HL-60/S4 (cell line): ENCODE results near the gene HGS.
"Not testable (repeated sequence)": the region's sequence is repeated elsewhere in the genome, so short reads cannot be mapped to it uniquely, and the experiment has no call there.

Experiments used
- in situ Hi-C: fragments of 300-500 bp; cut with MboI; formaldehyde crosslinking; loops from 2 replicates; pipeline ENCODE4 v1.14.3; 2022; ENCODE audit warnings: low sequenced_read_pairs

The HGS gene

DNA sequence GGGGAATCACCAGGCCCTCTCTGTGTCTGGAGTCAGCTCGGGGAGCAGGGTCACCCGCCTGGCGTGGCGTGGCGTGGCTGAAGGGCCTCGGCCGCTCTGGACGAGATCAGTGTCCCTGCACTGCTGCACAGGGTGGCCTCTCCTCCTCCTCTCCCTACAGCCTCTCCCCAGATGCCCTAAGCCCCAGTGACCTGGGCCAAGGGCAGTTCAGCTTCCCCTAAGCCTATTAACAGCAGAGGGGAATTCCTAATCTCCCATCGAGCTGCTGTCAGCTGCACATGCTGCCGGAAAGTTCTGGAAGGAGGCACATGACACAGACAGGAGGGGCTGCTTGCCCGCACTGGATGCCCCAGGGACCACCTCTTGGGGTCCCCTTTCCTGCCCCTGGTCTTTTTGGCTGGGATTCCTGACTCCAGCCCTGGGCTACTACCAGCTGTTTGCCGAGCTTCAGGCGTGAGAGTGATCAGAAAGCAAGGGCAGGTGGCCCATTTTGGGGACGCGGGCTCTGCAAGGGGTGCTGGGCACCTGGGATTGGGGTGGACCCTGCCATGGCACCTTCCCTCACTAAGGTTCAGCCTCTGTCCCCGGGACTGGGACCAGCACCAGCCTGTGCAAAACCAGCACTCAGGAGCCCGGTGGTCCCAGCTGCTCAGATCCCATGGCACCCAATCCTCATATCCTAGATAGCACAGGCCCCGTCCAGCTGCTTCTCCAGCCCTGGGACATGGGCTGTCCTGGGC is 28.3 kb upstream of the HGS start:
- in situ Hi-C loops, result no loop called here

DNA sequence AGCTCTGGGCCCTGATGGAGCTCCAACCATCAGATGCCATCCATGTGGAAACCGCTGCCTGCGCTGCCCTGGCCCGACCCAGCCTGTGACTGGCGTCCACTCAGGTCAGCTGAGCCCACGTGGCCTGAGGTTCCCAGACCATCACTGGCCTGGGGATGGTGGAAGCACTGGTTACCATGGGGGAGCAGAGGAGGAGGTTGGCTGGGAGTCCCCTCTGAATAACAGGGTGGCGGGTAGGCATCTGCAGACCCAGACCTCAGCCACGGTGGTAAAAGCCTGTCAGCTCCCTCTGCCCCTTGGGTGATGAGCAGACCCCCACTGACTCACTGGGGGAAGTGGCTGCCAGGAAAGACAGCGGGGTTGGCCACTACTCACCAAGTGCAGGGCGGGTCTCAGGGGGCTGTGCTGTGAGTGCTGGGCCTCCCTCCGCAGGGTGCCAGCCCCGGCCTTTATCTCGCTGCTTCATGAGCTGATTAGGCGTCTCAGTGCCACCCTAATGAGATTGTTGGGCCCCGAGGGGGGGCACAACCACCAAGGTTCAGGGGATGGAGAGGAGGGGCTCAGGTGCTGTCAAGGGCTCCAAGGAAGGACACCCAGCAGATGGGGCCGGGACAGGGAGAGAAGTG is 27.6 kb upstream of the HGS start, which contains the start of gene PDE6G:
TSS of gene PDE6G (minus strand) at position 425 of the 626 bp plus-strand sequence. CDS start 3,237 bp downstream, outside the sequence.
- in situ Hi-C loops, result no loop called here

DNA sequence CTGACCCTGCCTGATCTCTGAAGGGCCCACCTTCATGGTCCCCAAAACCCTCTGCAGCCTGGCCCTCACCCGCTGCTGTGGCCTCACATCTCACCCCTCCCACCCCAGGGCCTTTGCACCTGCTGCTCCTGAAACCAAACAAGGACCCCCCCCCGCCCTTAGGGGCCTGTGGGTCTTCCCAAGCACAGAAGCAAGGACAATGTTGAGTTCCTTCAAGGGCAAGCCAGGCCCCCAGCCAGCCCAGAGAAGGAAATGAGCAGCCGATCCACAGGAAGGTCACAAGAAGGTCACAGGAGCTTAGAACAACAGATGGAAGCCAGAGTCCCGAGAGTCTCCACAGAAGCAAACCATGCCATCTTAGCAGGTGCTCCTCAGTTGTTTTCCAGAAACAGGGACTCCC is 27.0 kb upstream of the HGS start:
- in situ Hi-C loops, result no loop called here

DNA sequence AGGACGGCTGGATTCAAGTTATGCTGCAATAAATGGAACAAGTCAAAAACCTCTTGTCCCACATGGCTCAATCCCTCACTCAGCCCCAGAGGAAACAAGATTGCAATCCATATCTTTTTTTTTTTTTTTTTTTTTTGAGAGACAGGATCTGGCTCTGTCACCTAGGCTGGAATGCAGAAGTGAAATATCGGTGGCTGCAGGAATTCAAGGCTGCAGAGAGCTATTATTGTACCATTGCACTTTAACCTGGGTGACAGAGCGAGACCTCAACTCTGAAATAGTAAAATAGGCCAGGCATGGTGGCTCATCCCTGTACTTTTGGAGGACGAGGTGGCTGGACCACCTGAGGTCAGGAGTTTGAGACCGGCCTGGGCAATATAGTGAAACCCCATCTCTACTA is 24.8 kb upstream of the HGS start:
- in situ Hi-C loops, result no loop called here

DNA sequence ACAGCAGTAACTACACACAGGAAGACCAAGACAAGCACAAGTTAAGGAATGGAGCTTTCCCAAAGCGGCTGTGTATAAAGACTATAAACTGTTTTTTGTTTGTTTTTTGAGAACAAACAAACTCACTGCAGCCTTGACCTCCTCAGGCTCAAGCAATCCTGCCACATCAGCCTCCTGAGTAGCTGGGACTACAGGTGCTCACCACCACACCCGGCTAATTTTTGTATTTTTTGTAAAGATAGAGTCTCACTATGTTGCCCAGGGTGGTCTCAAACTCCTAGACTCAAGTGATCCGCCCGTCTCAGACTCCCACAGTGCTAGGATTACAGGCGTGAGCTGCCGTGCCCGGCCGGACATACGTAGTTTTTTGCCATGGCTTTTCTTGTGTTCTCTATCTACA is 23.4 kb upstream of the HGS start:
- in situ Hi-C loops, result no loop called here

DNA sequence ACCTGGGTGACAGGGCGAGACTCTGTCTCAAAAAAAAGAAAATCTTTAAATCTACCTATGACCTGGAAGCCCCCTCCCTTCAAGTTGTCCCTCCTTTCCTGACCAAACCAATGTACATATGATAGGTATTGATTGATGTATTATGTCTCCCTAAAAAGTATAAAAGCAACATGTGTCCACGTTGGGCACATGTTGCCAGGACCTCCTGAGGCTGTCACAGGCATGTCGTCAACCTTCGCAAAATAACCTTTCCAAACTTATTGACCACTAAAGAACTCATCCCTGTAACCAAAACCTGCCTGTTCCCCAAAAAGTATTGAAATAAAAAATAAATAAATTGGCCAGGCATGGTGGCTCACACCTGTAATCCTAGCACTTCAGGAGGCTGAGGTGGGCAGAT is 21.8 kb upstream of the HGS start:
- in situ Hi-C loops, result no loop called here

DNA sequence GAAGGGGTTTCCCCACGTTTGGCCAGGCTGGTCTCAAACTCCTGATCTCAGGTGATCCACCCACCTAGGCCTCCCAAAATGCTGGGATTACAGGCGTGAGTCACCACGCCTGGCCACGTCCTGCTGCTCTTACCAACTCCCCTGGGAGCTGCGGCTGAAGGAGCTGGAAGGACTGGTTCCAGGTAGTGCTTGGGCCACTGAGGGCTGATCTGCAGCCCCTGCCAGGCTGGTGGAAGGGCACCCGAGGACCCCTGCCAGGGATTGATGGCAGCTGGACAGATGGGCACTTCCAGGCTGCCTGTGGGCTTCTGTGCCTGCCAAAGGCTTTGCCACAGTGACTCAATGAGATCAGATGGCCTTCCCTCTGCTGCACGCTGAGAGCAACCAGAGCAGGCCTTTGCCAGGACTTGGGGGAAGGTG is 19.8 kb upstream of the HGS start:
- in situ Hi-C loops, result no loop called here

DNA sequence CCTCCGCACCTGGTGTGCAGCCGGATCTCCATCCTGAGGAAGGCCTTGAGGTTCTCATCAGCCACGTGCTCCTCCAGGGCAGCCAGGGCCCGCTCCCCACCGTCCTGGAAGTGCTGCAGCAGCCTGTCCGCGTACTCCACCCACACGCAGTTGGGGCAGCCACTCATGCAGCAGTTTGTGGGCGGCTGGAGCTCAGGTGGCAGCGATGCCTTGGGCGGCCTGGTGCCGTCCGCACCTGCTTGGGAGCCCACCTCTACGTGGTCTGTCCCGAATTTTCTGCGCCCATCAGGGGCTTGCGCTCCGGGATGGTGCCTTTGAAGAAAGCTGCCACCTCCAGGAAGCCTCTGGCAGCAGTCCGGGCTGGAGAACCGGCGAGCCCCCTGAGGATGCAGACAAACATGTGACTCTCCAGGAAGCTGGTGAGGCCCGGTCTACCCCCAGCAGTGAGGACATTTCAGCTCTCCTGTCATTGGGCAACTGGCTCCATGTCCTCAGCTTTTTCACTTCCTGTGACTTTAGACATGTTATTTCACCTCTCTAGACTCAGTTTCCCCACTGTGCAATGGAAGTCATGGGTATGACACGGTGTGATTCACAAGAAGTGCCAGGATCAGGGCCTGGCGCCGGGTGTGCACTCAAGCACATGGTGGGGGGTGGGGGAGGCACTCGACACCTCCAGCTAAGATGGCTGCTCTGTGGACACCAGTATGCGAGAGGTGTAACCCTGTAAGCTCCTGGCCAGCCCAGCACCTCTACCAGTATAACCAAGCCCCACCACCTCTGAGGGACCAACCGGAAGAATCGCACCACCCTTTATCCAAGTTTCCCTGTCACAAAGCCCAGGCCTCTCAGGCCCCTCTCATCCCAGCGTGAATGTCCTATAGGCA is 18.4 kb upstream of the HGS start:
- in situ Hi-C loops, result no loop called here

DNA sequence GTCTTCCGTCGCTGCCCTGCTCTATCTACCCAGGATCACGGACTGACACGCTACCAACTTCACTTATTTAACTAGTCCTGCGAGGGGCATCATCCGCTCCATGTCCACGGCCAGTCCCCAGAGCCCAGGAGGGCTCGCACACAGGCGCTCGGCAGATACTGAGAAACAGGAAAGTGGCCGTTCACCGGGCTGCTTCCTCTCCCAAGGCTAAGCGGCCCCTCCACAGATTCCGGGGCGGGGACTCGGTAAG is 17.8 kb upstream of the HGS start:
- in situ Hi-C loops, result no loop called here

DNA sequence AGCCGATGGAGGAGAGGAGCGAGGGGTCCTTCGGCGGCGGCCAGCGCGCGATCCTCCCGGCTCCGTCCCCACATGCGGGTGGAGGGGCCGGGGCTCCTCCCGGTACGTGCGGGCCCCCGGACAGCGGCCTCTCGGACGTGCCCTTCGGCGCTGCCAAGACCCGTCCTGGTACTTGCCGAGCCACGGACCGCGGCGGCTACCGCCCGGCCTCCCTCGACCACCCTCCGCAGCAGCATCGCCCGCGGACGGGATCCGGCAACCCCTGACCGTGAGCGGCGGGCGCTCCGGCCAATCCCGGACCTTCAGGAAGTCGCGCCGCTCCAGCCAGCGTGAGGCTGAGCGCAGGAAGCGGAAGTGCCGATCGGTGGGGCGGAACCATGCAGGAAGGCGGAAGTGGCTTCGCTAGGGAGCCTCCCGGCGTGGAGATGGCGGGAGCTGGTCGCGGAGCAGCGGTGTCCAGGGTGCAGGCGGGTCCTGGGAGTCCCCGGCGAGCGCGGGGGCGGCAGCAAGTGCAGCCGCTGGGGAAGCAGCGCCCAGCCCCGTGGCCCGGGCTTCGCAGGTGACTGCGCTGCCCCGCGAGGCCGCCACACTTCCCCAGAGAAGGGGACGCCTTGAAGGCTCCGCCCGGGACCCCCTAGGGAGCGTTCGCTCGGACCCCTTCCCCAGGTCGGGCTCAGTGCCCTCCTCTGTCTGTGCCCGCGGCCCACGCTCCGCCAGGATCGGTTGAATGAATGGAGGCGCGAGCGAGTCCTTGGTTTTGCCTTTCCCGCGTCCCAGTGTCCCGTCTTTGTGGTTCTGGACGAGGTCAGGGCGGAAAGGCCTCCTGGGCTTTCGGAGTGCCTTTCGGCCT is 17.2 kb upstream of the HGS start, which contains the start of the genes CCDC137 and OXLD1:
TSS of gene CCDC137 (plus strand) at position 396 of the 850 bp plus-strand sequence. CDS start at position 426, 30 bp downstream.
TSS of gene OXLD1 (minus strand) at position 264 of the 850 bp plus-strand sequence. CDS start at position 236, 28 bp downstream.
- in situ Hi-C loops, result no loop called here

DNA sequence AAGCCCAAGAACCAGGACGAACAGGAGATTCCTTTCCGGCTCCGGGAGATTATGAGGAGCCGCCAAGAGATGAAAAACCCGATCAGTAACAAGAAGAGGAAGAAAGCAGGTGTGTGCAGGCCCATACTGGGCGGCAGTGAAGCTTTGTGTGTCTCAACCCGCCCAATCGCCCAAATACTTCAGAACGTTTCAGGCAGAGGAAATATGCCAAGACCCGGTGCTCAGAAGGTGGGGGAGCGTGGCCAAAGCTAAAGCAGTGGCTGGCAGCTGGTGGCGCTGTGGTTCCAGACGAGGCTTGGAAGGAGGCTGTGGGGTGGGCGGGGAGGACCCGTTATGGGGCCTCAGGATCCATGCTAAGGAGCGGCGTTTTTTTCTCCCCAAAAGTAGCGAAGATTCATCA is 16.1 kb upstream of the HGS start:
- in situ Hi-C loops, result no loop called here

DNA sequence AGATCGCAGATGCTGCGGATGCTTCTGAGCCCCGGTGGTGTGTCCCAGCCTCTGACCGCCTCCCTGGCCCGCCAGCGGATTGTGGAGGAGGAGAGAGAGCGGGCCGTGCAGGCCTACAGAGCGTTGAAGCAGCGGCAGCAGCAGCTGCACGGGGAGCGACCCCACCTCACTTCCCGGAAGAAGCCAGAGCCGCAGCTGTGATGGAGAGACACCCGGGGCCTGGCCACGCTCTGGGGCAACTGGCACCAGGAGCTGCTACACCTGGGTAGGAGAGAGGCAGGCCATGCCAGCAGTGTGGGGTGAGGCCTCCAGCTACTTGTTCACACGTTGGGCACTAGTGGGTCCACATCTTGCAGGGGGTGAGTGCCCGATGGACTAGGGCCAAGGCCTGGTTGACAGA is 11.3 kb upstream of the HGS start:
- in situ Hi-C loops, result no loop called here

DNA sequence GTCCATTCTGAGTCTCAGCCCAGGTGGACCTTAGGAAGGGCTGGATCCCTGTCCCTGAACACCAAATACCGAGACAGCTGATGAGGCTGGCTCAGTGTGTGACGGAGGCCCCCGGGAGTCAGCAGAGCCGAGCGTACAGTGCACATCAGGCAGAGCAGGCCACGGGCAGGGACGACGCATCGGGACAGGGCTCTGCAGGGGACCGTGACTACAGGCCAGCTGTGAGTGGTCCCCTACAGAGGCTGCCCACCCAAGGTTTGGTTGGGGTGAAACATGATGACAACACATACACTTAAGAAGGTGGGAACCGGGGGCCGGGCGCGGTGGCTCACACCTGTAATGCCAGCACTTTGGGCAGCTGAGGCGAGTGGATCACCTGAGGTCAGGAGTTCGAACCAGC is 10.9 kb upstream of the HGS start:
- in situ Hi-C loops, result no loop called here

DNA sequence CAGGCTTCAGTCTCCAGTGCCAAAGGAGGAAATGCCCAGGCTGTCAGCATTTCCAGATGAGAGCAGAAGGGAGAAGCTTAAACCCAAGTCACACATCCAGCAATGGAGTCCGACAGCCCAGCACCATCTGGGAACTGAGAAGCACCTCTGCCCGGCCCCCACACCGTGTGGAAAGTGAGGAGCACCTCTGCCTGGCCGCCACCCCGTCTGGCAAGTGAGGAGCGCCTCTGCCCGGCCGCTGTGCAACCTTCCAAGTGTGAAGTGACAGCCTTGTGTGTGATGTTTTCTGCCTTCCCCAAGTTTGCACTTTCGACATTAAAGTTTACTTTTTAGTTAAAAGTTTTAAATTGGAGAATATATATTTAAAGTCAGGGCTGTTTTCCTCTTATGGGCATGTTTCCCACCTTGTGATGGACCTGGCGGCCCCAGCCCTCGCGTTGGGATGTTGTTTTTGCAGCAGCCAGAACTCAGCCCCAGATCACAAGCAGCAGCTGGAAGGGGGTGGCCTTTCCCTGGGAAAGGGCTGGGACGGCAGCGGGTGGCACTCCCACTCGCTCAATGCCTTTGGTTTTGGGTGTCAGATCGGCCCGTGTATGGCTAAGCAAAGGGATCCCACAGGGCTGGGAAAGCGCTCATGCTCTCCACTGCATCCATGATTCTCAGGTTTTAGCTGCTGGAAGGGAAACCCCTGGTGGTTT is 10.1 kb upstream of the HGS start:
- in situ Hi-C loops, result no loop called here

DNA sequence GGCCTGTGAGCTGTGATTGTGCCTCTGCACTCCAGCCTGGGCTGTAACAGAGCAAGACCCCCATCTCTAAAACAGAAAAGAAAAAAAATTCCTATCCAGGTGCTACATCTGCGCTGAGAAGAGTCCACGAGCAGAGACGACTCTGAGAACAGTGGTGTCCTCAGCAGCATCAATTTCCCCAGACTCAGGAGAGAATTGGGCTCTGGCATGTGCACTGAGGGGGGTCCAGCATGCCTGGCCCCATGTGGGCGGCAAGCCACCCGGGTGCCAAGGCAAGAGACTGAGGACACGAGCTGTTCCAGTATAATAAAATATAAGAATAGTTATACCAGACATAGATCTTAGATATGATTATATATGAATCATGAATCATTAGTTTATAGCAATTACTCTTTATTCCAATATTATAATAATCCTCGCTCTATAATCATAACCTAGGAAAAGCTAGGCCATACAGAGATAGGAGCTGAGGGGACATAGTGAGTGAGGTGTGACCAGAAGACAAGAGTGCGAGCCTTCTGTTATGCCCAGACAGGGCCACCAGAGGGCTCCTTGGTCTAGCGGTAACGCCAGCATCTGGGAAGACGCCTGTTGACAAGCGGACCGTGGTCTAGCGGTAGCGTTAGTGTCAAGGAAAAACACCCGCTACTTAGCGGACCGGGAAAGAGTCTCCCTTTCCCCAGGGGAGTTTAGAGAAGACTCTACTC is 8.1 kb upstream of the HGS start:
- in situ Hi-C loops, result not testable (repeated sequence)

DNA sequence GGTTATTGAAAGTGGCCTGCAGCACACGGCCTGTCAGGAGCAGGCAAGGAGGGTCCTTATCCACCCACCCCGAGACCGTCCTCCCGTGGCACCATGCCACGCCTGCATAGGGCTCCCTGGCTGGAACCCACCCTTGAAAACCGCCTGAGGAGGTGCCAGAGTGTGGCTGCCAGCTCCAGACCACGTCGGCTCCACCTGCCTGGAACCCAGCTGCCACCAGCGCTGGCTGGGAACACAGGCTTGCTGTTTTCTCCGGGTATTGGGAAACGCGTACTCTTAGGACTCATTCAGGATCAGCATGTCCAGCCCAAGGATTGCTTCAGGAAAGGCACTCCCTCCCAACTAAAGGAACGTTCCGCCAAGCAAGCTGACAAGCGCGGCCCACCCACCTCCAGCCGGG is 6.9 kb upstream of the HGS start:
- in situ Hi-C loops, result no loop called here

DNA sequence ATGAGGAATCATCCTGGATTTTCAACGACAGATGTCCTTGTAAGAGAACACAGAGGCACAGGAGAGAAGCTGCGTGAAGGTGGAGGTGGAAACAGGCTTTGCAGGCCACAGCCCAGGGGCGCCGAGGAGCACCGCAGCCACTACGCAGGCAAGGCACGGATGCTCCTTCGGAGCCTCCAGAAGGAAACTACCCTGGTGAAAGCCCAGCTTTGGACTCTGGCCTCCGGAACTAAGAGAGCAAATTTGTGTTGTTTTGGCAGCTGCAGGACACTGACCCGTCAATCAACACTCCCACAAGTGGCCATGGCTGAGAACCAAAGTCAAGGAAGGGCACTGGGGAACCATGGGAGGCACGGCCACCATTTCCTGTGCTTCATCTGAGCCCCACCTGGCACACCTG is 3.7 kb upstream of the HGS start:
- in situ Hi-C loops, result no loop called here

DNA sequence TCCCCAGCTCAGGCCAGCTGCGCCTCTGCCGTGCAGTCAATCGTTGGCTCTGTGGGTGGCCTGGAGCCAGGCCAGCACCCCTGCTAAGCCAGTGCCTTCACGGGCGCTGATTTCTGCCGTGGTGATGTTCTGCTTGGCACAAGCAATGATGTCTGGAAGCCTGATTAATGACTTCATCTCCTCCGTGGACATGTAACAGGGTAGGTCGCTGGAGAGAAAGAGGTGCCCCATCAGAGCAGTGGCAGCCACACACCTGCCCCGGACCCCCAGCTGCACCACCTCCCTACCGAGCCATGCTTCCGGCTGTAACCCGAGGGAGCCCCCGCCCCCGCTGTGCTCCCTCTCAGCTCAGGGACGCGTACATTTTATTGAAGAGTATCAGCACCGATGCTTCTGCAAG is 2.1 kb upstream of the HGS start:
- in situ Hi-C loops, result no loop called here

DNA sequence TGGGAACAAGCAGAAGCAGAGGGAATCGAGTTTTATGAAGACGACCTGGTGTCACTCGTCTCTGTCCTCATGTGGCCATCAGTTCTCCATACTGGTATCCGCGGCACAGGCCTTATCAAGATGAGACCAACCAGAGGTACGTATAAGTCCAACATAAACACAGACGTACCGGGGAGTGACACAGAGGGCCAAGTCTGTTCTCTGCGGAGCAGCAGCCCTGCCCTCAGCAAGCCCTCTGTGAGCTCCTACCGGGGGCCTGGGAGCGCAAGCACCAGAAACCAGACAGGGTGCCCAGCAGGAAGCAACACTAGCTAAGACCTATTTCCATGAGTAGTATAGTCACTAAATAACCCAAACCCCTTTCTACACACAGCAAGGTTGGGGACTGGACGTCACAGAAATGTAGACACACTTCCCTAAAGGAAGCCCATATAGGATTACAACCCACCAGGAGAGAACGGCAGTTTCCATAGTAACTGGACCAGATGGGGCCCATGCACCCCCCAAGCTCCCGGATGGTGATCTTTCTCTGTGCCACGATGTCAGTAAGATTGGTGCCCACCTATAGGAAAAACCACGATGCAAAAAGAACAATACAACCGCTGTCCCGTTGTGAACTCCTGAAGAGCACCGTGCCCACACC is 1.1 kb upstream of the HGS start:
- in situ Hi-C loops, result no loop called here
